Skeletal muscle tissue (tissue), 4 donors: Measurements from ENCODE around the gene TLE6. TPM values are rescaled to one million over a fixed set of nuclear protein-coding genes. Genes with fewer than 3 reads are reported as not detected.

ENCODE experiments used
- H3K27ac ChIP-seq: one replicate; pipeline ENCODE4 v1.7.0; 2013; ENCODE audit warnings: mild to moderate bottlenecking, low read depth, low read length, inconsistent platforms
- H3K27me3 ChIP-seq, 3 donors: one replicate each; pipeline ENCODE4 v1.7.0; 2013; ENCODE audit warnings: low read length in 3 of 3; ENCODE audit not compliant: control insufficient read depth in 3 of 3, insufficient read depth in 3 of 3
- H3K36me3 ChIP-seq, 3 donors: one replicate each; pipeline ENCODE4 v1.7.0; 2013; ENCODE audit warnings: low read length in 3 of 3; ENCODE audit not compliant: control insufficient read depth in 3 of 3, insufficient read depth in 3 of 3
- H3K4me1 ChIP-seq, 3 donors: one replicate each; pipeline ENCODE4 v1.7.0; 2013; ENCODE audit warnings: low read length in 3 of 3, mild to moderate bottlenecking in 3 of 3; ENCODE audit not compliant: control insufficient read depth in 3 of 3, insufficient read depth in 3 of 3
- H3K4me3 ChIP-seq, 3 donors: one replicate each; pipeline ENCODE4 v1.7.0; 2013; ENCODE audit warnings: low read length in 3 of 3
- H3K9ac ChIP-seq, 3 donors: one replicate each; pipeline ENCODE4 v1.7.0; 2013; ENCODE audit warnings: low read length in 3 of 3, mild to moderate bottlenecking in 3 of 3, moderate library complexity in 2 of 3, low read depth in 1 of 3
- H3K9me3 ChIP-seq, 3 donors: one replicate each; pipeline ENCODE4 v1.7.0; 2013; ENCODE audit warnings: low read length in 3 of 3; ENCODE audit not compliant: control insufficient read depth in 3 of 3
- total RNA-seq: library from RNA; depleted of rRNA; stranded (reverse); fragments of >200 nt; gene quantifications from one replicate; pipeline ENCODE4 v1.2.3, GENCODE V29; 2014
- donor health status: Osteomylitis.

The TLE6 gene
- total RNA-seq, 1 donor from 2014 or later: not detected

- peaks cover 0 to 5% (median 2%) of the 10 kb centered on the region in 3 donors for H3K36me3 ChIP-seq
- no peak overlapping the region for H3K27ac ChIP-seq
- no peaks in the 10 kb centered on the region for H3K9me3 ChIP-seq
- H3K4me3 ChIP-seq: no peak overlapping the region
- no peak overlapping the region for H3K9ac ChIP-seq
- H3K4me1 ChIP-seq: peaks cover under 1 to 5% (median 5%) of the 10 kb centered on the region in 3 donors
- H3K27me3 ChIP-seq: no peaks in the 10 kb centered on the region
These were observed 47.1 kb downstream of the TLE6 start for GRCh38 chr19:3024509-3024869.

DNA sequence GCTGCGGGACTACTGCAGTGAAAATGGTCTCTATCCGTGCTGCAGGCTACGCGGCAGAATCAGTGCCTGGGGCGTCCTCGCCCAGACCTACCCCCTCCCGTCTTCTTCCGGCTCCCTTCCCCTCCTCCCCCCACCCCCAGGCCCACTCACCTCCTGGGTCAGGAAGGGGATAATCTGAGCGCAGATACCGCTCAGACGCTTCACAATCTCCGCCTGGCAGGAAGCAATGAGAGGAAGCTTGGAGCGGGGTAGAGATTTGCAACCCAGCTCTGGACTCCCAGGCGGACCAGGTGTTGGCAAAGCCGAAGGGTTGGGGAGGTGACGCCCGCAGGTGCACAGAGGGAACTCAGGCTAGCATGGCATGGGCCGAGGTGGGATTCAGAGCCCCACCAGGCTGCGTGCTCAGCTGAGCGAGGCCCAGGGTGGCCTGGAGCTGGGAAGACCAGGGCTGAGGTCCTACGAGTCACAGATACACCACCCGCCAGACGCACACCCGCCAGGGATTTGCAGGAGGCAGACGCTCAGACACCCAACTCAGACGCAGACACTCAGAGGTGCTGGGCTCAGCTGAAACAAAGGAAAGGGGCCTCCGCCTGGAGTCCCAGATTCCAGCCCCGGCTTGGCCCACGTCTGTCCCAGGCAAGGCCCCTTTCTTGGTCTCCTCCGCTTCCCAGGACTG is 47.6 kb downstream of the TLE6 start:
- Histone ChIP-seq H3K9ac (no peak overlapping the region), H3K27me3 (no peaks in the 10 kb centered on the region), H3K4me1 (peaks cover 3 to 6% (median 5%) of the 10 kb centered on the region in 3 donors)

GRCh38 chr19:3025549-3025886 is 48.2 kb downstream of the TLE6 start:
- no peaks in the 10 kb centered on the region for H3K27me3 ChIP-seq
- H3K9ac ChIP-seq: no peak overlapping the region
- peaks cover 3 to 6% (median 5%) of the 10 kb centered on the region in 3 donors for H3K4me1 ChIP-seq
- H3K4me3 ChIP-seq: no peak overlapping the region
- H3K27ac ChIP-seq: no peak overlapping the region
- no peaks in the 10 kb centered on the region for H3K9me3 ChIP-seq
- peaks cover 0 to 3% (median 0%) of the 10 kb centered on the region in 3 donors for H3K36me3 ChIP-seq

More for the DNA sequence above, 47.6 kb downstream of the TLE6 start:
- no peak overlapping the region for H3K4me3 ChIP-seq
- H3K27ac ChIP-seq: no peak overlapping the region
- no peaks in the 10 kb centered on the region for H3K9me3 ChIP-seq
- peaks cover 0 to 3% (median 0%) of the 10 kb centered on the region in 3 donors for H3K36me3 ChIP-seq

DNA sequence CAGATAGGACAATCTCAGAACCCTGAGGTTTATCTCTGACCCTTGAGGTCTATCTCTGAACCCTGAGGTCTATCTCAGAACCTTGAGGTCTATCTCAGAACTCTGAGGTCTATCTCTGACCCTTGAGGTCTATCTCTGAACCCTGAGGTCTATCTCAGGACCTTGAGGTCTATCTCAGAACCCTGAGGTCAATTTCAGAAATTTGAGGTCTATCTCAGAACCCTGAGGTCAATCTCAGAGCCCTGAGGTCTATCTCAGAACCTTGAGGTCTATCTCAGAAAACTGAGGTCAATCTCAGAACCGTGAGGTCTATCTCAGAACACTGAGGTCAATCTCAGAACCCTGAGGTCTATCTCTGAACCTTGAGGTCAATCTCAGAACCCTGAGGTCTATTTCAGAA is 49.4 kb downstream of the TLE6 start:
- Histone ChIP-seq H3K4me1 (peaks cover 3 to 6% (median 5%) of the 10 kb centered on the region in 3 donors), H3K27me3 (no peaks in the 10 kb centered on the region), H3K27ac (no peak overlapping the region), H3K9me3 (no peaks in the 10 kb centered on the region), H3K4me3 (no peak overlapping the region), H3K36me3 (peaks cover 0 to 3% (median 0%) of the 10 kb centered on the region in 3 donors), H3K9ac (no peak overlapping the region)

DNA sequence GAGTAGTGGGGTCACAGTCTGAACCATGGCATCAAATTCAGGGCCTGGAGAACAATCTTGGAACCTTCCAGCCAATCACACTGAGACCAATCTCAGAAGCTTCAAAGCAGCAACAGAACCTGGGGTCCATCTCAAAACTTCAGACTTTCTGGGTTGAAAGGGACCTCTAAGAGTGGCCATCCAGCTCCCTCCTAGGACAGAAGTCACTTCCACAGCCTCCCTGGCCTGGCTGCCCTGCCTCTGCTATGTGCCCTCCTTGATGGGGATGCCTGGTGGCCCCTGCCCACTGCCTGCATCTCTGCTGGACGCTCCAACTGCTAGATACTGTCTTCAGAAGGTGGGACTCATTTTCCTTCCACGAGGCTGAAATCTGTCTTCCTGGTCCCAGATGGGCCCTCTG is 49.9 kb downstream of the TLE6 start:
- no peaks in the 10 kb centered on the region for H3K27me3 ChIP-seq
- no peak overlapping the region for H3K27ac ChIP-seq
- peaks cover 0 to 3% (median 0%) of the 10 kb centered on the region in 3 donors for H3K36me3 ChIP-seq
- no peaks in the 10 kb centered on the region for H3K9me3 ChIP-seq
- H3K4me3 ChIP-seq: no peak overlapping the region
- peaks cover 3 to 6% (median 5%) of the 10 kb centered on the region in 3 donors for H3K4me1 ChIP-seq
- H3K9ac ChIP-seq: no peak overlapping the region

GRCh38 chr19:3027981-3028304 is 50.6 kb downstream of the TLE6 start:
- Histone ChIP-seq H3K27me3 (no peaks in the 10 kb centered on the region), H3K9me3 (no peaks in the 10 kb centered on the region), H3K9ac (no peak overlapping the region), H3K4me1 (peaks cover 3 to 6% (median 5%) of the 10 kb centered on the region in 3 donors), H3K4me3 (peak overlapping the region in 1 of 3 donors; percentile 41), H3K36me3 (peaks cover 0 to 3% (median 0%) of the 10 kb centered on the region in 3 donors), H3K27ac (no peak overlapping the region)

DNA sequence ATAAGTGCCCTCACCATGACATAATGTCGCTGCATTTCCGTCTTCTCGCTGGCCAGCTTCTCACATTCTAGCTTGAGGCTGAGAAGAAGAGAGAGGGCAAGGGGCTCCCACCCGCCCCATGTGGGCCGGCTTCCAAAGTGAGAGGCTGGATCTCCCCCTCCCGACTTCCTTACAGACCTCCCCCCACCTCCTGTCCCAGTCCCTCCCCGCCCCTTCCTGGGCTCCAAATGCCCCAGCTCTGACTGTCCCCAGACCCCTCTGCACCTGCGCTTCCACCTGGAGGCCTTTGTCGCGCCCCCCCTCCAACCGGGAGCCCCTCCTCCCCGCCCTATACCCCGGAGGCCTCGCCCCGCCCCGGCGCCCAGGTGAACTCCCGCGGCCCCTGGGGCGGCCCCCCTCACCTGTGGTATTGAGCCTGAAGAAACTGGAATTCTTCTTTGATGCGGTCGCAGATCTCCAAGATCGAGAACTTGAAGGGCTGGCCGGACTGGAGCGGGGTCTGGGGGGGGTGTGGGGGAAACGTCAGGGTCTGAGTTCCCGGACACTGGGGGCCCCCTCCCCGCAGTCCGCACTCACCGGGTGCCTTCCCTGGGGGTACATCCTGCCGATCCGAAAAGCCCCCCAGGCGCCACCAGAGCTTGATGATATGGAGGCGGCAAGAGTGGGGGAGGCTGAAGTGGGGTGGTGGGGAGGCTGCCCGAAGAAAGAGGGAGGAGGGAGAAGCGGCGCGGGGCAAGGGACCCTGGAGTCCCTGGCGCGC is 51.1 kb downstream of the TLE6 start:
- Histone ChIP-seq H3K27me3 (no peaks in the 10 kb centered on the region), H3K27ac (no peak overlapping the region)

GRCh38 chr19:3029065-3029923 is 51.9 kb downstream of the TLE6 start, which contains the start of gene TLE2:
Gene TLE2 (minus strand): TSS chr19:3029280. CDS start chr19:3028904, 376 bp downstream.
- Histone ChIP-seq H3K9me3 (no peaks in the 10 kb centered on the region), H3K27ac (no peak within 1 kb of the TSS), H3K27me3 (no peaks in the 10 kb centered on the region), H3K36me3 (peaks cover 0 to 3% (median 0%) of the 10 kb centered on the region in 3 donors), H3K4me3 (peak within 1 kb of the TSS; percentile 30 to 68 (median 67)), H3K4me1 (peaks cover 4 to 7% (median 7%) of the 10 kb centered on the region in 3 donors), H3K9ac (peak within 1 kb of the TSS; percentile 72 to 81 (median 81))

More for the DNA sequence above, 51.1 kb downstream of the TLE6 start:
- Histone ChIP-seq H3K9me3 (no peaks in the 10 kb centered on the region), H3K36me3 (peaks cover 0 to 3% (median 0%) of the 10 kb centered on the region in 3 donors), H3K4me3 (peak overlapping the region; percentile 30 to 68 (median 67)), H3K4me1 (peaks cover 3 to 6% (median 5%) of the 10 kb centered on the region in 3 donors), H3K9ac (peak overlapping the region; percentile 72 to 81 (median 81))

GRCh38 chr19:3031607-3031867 is 54.2 kb downstream of the TLE6 start:
- peaks cover 21 to 25% (median 23%) of the 10 kb centered on the region in 3 donors for H3K4me1 ChIP-seq
- H3K9me3 ChIP-seq: no peaks in the 10 kb centered on the region
- H3K27me3 ChIP-seq: no peaks in the 10 kb centered on the region
- no peak overlapping the region for H3K27ac ChIP-seq
- no peaks in the 10 kb centered on the region for H3K36me3 ChIP-seq
- H3K9ac ChIP-seq: no peak overlapping the region
- no peak overlapping the region for H3K4me3 ChIP-seq
